Measurements from ENCODE around the gene PEAK1.

The PEAK1 gene

GRCh38 chr15:77107531-77108355 is 312.2 kb downstream of the PEAK1 start:
- peak; percentile 36 to 94 (median 58) for DNase-seq
- intact Hi-C loops (cut with DNase I), result no loop called here

GRCh38 chr15:77107068-77107467 is 312.8 kb downstream of the PEAK1 start:
- intact Hi-C loops (cut with DNase I), result no loop called here

DNA sequence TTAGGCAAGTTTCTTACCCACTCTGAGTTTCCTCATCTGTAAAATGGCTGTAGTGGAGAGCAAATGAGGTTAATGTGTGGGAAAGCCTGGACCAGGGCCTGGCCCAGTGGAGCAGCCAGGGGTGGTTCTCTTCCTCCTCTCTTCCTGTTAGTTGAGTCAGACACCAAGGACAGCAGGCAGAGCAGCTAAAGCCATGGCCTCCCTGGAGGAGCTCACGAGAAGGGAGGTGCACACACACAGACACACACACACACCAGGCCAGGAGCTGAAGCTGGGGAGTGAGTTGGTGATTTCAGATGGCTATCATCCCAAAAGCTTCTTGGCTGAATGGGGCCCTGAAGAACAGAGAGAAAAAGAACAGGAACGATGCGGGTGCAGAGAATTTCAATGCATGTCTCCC is 315.7 kb downstream of the PEAK1 start:
- intact Hi-C loops (cut with DNase I), result no loop called here
- no peak for DNase-seq

More at GRCh38 chr15:77107068-77107467, 312.8 kb downstream of the PEAK1 start:
- no peak for DNase-seq

DNA sequence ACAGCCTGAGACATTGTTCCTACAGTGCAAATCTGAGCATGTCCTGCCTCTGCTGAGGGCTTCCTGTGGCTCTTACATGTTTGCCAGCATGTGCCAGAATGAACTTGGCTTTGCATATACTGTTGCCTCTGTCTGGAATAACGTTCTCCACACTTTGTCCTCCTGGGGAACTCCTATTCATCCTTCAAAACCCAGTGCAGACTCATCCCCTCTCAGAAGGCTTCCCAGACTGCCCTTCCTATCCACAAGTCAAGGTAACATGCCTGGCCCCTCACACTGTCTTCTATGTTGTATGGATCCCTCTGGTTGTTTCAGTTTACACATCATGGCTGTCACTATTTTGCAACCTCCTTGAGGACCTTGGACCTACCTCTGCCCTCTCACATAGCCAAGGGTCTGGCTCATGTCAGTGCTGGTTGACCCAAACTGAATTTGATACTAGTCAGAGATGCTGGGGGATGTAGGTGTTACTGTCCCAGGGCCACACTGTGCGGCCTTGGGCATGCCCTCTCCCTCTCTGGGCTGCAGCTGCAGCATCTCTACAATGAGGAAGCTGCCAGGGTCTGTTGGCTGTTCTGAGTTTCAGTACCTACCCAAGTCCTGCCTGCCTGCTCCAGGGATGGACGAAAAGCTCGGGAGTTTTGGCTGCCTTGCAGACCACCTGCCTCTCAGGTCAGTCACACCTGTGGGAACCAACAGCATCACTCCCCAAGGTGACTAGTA is 320.0 kb downstream of the PEAK1 start:
- intact Hi-C loops (cut with DNase I), result no loop called here
- DNase-seq, result no peak

DNA sequence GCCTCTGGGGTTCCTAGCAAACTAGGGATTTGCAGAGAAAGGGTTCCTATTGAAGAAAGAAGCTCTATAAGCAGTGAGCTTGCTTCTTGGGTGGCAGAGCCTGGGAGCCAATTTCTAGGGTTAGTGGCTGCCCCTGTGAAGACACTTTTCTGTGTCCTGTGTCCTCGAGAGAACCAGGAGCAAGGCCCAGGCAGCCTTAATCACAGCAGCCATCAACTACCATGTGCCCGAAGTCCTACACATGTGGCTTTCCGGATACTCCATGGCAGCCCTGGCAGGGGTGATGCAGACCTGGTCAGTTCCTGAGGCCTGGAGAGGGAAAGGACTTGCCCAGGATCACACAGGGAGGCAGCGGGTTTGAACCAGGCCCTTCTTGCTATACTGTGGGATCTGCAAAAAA is 321.3 kb downstream of the PEAK1 start:
- intact Hi-C loops (cut with DNase I), result no loop called here
- no peak for DNase-seq

DNA sequence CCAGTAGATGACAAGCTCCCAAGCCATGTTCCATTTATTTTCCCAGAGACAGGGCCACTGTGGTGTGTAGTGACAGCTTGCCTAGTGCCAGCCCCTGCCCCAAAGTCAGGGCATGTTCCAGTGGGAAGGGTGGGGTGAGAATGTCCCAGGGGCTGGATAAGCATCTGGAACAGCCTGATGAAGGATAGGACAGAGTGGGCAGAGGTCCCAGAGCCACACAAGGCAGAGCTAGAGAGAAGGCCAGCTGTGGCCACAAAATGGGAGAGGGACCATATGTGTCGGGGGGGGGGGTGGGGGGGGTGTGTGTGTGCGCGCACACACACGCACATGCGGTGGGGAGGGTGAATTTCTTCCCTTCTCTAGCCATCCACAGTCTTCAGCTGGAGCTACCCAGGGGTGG is 322.0 kb downstream of the PEAK1 start:
- no peak for DNase-seq
- intact Hi-C loops (cut with DNase I), result no loop called here

- intact Hi-C loops (cut with DNase I), result no loop called here
- DNase-seq, result no peak
Measured at GRCh38 chr15:77097248-77097721, 322.6 kb downstream of the PEAK1 start.

GRCh38 chr15:77096541-77096940 is 323.4 kb downstream of the PEAK1 start:
- no peak for DNase-seq
- intact Hi-C loops (cut with DNase I), result no loop called here

DNA sequence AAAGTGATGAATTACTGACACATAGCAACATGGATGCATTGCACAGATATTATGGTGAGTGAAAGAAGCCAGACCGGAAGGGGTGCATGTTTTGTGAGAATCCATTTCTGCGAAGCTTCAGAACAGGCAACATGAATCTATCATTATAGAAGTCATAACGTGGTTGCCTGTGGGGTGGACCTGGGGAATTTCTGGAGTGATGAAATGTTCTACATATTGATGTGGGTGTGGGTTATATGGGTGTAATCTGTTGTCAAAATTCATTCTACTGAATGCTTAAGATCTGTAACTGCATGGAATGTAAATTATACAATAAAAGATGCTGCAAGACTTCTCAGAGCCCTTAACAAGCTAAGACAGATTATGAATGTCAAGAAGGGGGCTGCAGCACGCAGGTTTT is 323.8 kb downstream of the PEAK1 start:
- intact Hi-C loops (cut with DNase I), result no loop called here
- DNase-seq, result no peak

- intact Hi-C loops (cut with DNase I), result no loop called here
- peak in 1 of 10 donors; percentile 61 for DNase-seq
Measured at GRCh38 chr15:77094397-77095030, 325.4 kb downstream of the PEAK1 start.

DNA sequence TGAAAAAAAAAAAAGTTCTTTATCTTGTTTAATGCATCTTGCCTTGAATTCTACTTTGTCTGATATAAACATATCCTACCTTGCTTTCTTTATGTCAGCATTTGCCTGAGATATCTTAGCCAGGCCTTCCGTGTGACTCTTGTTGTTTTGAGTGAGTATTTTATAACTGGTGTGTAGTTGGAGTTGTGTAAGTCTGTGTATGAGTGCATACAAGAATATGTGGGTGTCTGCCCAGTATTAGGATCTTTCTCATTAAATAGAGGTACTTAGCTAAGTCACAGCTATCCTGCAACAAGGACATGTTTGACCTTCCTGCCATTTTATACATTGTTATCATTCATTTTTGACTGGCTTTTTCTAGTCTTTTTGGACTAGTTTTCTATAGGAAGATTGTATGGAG is 326.5 kb downstream of the PEAK1 start:
- intact Hi-C loops (cut with DNase I), result no loop called here
- no peak for DNase-seq

- intact Hi-C loops (cut with DNase I), result no loop called here
- no peak for DNase-seq
Measured at GRCh38 chr15:77091097-77091496, 328.8 kb downstream of the PEAK1 start.

DNA sequence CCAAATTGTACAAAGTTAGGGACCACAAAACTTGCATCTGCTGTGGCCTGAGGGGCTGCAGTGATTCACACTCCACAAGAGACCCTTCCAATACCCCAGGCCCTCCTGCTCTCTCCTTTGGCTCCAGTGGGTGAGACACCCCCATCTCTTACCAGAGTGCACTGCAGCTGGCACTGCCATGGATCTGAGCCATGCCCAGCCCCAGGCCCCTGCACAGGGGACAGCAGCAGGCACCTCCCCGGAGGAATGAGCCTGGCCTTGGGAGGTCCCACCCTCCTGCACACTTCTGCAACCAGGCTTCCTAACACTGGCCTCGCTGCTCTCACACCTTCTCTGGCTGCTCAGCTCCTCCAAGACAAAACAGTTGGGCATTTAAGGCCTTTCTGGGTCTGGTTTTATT is 332.7 kb downstream of the PEAK1 start:
- intact Hi-C loops (cut with DNase I), result no loop called here
- no peak for DNase-seq

- DNase-seq, result no peak
Measured at GRCh38 chr15:77085297-77085696, 334.6 kb downstream of the PEAK1 start.

GRCh38 chr15:77084436-77084835 is 335.5 kb downstream of the PEAK1 start:
- intact Hi-C loops (cut with DNase I), result no loop called here
- no peak for DNase-seq

More at GRCh38 chr15:77085297-77085696, 334.6 kb downstream of the PEAK1 start:
- intact Hi-C loops (cut with DNase I), result no loop called here

GRCh38 chr15:77083381-77084160 is 336.3 kb downstream of the PEAK1 start:
- intact Hi-C loops (cut with DNase I), result no loop called here
- DNase-seq, result peak; percentile 61 to 98 (median 90)

GRCh38 chr15:77081971-77082370 is 337.9 kb downstream of the PEAK1 start:
- DNase-seq, result no peak
- intact Hi-C loops (cut with DNase I), result no loop called here

- intact Hi-C loops (cut with DNase I), result no loop called here
- no peak for DNase-seq
Measured at GRCh38 chr15:77076323-77076915, 343.5 kb downstream of the PEAK1 start.

DNA sequence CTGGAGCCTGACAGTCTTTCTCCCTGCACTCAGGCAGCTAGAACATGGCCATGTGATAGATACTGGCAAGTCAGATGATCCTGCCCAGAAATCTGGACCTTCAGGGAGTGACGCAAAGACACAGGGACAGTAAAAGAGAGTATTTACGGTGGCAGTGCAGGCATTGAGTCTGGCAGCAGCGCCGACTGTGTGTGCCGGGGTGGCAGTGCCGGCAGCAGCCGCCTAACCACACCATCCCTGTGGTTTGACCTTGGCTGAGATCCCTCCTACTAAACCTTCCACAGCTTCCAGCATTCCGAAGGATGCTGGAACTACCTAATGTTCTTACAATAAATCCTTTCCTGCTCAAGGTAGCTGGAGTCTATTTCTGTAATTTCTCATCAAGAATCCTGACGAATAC is 344.4 kb downstream of the PEAK1 start:
- intact Hi-C loops (cut with DNase I), result no loop called here
- DNase-seq, result peak in 6 of 10 donors; percentile 24 to 91 (median 33)

DNA sequence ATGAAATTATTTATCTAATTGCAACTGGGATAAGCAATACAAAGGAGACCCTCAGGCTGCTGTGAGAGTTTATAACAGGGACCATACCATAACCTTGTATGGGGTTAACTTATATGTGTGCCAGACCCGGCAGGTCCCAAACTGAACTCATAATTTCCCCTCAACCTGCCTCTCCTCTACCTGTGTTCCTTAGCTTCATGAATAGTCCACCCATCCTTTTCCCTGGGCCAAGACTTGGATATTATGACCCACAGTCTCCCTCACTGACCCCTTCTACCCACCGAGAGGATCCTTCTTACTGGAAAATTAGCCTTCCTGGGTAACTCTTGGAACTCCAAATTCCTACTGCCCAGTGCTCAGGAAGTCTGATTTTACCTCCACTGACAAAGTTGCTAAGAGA is 345.6 kb downstream of the PEAK1 start:
- no peak for DNase-seq
- intact Hi-C loops (cut with DNase I), result no loop called here

All from posterior cingulate gyrus (tissue), 11 donors.